K562 (cell line): ENCODE measurements around the gene USF2. TPM values are rescaled to one million over a fixed set of nuclear protein-coding genes. Genes with fewer than 3 reads are reported as not detected.

Experiments used
- CAMTA2 ChIP-seq: fragments of 250-450 bp; sonication (Bioruptor Pico); conservative IDR thresholded peaks from 2 replicates; pipeline ENCODE4 v1.5.1; 2022
- CBX2 ChIP-seq: fragments of 200-600 bp; sonication (generic); IDR thresholded peaks from one replicate; pipeline ENCODE4 v1.6.1; 2012; ENCODE audit warnings: mild to moderate bottlenecking, low read length, inconsistent platforms; ENCODE audit not compliant: insufficient read depth, poor library complexity, severe bottlenecking
- CXXC5 ChIP-seq: fragments of 250-450 bp; sonication (Bioruptor Pico); IDR thresholded peaks from 2 replicates; pipeline ENCODE4 v1.8.0; 2022; ENCODE audit warnings: inconsistent platforms, mild to moderate bottlenecking, moderate library complexity
- FOSL1 ChIP-seq: fragments of 200-800 bp; sonication (Bioruptor generic); conservative IDR thresholded peaks from 2 replicates; pipeline ENCODE4 v1.6.1; 2016; ENCODE audit warnings: missing genetic modification characterization, missing compliant biosample characterization
- KDM1A ChIP-seq, 2 experiments: fragments of 450-650 bp; IDR thresholded peaks; 2 replicates each; pipeline ENCODE4 v1.6.1; 2016; ENCODE audit warnings: mild to moderate bottlenecking in 2 of 2
- MECOM ChIP-seq: fragments of 250-450 bp; sonication (Bioruptor Pico); IDR thresholded peaks from 2 replicates; pipeline ENCODE4 v1.8.0; 2022; ENCODE audit warnings: inconsistent platforms
- PCBP2 ChIP-seq: fragments of 200-400 bp; formaldehyde crosslinking; IDR thresholded peaks from 2 replicates; pipeline ENCODE4 v1.6.1; 2018; ENCODE audit warnings: low read length, low read depth, mild to moderate bottlenecking, moderate library complexity; ENCODE audit not compliant: poor library complexity, severe bottlenecking
- PHB2 ChIP-seq: fragments of 450-650 bp; IDR thresholded peaks from 2 replicates; pipeline ENCODE4 v1.6.1; 2017; ENCODE audit warnings: low read depth
- SMAD2 ChIP-seq: fragments of 150-350 bp; IDR thresholded peaks from 2 replicates; pipeline ENCODE4 v1.6.1; 2014; ENCODE audit warnings: low read depth, mild to moderate bottlenecking, low read length
- U2AF2 ChIP-seq: fragments of 200-400 bp; formaldehyde crosslinking; optimal IDR thresholded peaks from 2 replicates; pipeline ENCODE3; 2017; ENCODE audit warnings: low read depth, mild to moderate bottlenecking, low read length
- ZBTB1 ChIP-seq: sonication (generic); formaldehyde crosslinking; IDR thresholded peaks from 2 replicates; pipeline ENCODE4 v1.8.1; 2023; ENCODE audit warnings: missing genetic modification reagents, low read depth, mild to moderate bottlenecking, borderline replicate concordance
- ZEB2 ChIP-seq: fragments of 450-650 bp; IDR thresholded peaks from 2 replicates; pipeline ENCODE4 v1.6.1; 2016
- ZNF507 ChIP-seq: conservative IDR thresholded peaks from 2 replicates; pipeline ENCODE4 v1.6.1; 2017; ENCODE audit warnings: missing genetic modification characterization, missing compliant biosample characterization
- ZNF75A ChIP-seq: fragments of 450-650 bp; formaldehyde crosslinking; IDR thresholded peaks from 2 replicates; pipeline ENCODE4 v1.4.0; 2020; ENCODE audit warnings: mild to moderate bottlenecking
- ZNF785 ChIP-seq: fragments of 250-450 bp; sonication (Bioruptor Pico); IDR thresholded peaks from 2 replicates; pipeline ENCODE4 v1.4.0; 2020; ENCODE audit warnings: mild to moderate bottlenecking
- polyA plus RNA-seq, 8 experiments: library from polyadenylated mRNA; depleted of rRNA in 4 of 8; stranded (reverse) in 5 of 8; unstranded in 3 of 8; fragments of >200 nt; fragmentation: Nextera tagmentation in 2 of 8; fragmentation: Illumina TruSeq in 1 of 8; extraction: Ambion mirVana in 2 of 8; extraction: Trizol in 1 of 8; gene quantifications; 2 replicates each; pipeline versions ENCODE4 v1.2.1 to v1.2.3, GENCODE V29; 2011 to 2014; ENCODE audit warnings: inconsistent platforms in 1 of 8, missing spikeins in 1 of 8
- total RNA-seq, 7 experiments: library from RNA; depleted of rRNA in 6 of 7; stranded (reverse); fragments of >200 nt in 6 of 7; fragmentation: Illumina TruSeq in 2 of 7; extraction: Trizol in 2 of 7; gene quantifications; 2 replicates each; pipeline versions ENCODE4 v1.2.1 to v1.2.3, GENCODE V29; 2011 to 2021; ENCODE audit warnings: low replicate concordance in 1 of 7
- TF ChIP-seq, protein P1 (sequence below): fragments of 450-650 bp; IDR thresholded peaks from 2 replicates; pipeline ENCODE4 v1.6.1; 2016; ENCODE audit warnings: mild to moderate bottlenecking, moderate library complexity
- TF ChIP-seq, protein P2 (sequence below): fragments of 450-650 bp; IDR thresholded peaks from one replicate; pipeline ENCODE4 v1.6.1; 2018; ENCODE audit warnings: mild to moderate bottlenecking, moderate library complexity; ENCODE audit not compliant: partially characterized antibody

USF2 gene
- total and polyA plus RNA-seq, 9 of the 15 experiments (the other 6 are each of a cell fraction or from before 2014, with no cell fraction given) = 0.27 to 93.7 (median 58.4) TPM

DNA sequence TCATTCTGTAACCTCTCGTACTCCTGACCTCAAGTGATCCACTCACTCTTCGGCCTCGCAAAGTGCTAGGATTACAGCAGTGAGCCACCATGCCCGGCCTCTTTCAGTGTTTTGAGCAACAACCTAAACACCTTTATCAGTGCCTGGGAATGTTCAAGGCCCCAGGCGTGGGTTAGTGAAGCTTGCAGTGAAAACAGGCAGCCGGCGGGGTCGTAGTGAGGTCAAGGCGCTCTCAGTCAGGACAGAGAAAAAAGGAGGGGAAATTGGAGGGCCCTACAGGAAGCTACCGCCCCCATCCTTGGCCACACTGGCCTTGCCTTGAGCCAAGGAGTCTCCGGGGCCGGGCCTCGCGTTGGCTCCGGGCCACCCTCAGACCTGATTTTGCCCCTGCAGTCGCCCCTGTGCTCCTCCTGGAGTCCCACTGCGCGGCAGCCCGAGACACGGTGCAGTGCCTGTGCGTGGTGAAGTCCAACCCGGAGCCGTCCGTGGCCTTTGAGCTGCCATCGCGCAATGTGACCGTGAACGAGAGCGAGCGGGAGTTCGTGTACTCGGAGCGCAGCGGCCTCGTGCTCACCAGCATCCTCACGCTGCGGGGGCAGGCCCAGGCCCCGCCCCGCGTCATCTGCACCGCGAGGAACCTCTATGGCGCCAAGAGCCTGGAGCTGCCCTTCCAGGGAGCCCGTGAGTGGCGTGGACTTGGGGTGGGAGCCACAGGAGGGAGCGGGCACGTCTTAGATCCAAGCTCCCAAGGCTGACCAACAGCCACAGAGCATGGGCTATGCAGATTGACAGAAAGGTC, 40.9 kb downstream of the USF2 start (continued):
- TF ChIP-seq, protein P1, sequence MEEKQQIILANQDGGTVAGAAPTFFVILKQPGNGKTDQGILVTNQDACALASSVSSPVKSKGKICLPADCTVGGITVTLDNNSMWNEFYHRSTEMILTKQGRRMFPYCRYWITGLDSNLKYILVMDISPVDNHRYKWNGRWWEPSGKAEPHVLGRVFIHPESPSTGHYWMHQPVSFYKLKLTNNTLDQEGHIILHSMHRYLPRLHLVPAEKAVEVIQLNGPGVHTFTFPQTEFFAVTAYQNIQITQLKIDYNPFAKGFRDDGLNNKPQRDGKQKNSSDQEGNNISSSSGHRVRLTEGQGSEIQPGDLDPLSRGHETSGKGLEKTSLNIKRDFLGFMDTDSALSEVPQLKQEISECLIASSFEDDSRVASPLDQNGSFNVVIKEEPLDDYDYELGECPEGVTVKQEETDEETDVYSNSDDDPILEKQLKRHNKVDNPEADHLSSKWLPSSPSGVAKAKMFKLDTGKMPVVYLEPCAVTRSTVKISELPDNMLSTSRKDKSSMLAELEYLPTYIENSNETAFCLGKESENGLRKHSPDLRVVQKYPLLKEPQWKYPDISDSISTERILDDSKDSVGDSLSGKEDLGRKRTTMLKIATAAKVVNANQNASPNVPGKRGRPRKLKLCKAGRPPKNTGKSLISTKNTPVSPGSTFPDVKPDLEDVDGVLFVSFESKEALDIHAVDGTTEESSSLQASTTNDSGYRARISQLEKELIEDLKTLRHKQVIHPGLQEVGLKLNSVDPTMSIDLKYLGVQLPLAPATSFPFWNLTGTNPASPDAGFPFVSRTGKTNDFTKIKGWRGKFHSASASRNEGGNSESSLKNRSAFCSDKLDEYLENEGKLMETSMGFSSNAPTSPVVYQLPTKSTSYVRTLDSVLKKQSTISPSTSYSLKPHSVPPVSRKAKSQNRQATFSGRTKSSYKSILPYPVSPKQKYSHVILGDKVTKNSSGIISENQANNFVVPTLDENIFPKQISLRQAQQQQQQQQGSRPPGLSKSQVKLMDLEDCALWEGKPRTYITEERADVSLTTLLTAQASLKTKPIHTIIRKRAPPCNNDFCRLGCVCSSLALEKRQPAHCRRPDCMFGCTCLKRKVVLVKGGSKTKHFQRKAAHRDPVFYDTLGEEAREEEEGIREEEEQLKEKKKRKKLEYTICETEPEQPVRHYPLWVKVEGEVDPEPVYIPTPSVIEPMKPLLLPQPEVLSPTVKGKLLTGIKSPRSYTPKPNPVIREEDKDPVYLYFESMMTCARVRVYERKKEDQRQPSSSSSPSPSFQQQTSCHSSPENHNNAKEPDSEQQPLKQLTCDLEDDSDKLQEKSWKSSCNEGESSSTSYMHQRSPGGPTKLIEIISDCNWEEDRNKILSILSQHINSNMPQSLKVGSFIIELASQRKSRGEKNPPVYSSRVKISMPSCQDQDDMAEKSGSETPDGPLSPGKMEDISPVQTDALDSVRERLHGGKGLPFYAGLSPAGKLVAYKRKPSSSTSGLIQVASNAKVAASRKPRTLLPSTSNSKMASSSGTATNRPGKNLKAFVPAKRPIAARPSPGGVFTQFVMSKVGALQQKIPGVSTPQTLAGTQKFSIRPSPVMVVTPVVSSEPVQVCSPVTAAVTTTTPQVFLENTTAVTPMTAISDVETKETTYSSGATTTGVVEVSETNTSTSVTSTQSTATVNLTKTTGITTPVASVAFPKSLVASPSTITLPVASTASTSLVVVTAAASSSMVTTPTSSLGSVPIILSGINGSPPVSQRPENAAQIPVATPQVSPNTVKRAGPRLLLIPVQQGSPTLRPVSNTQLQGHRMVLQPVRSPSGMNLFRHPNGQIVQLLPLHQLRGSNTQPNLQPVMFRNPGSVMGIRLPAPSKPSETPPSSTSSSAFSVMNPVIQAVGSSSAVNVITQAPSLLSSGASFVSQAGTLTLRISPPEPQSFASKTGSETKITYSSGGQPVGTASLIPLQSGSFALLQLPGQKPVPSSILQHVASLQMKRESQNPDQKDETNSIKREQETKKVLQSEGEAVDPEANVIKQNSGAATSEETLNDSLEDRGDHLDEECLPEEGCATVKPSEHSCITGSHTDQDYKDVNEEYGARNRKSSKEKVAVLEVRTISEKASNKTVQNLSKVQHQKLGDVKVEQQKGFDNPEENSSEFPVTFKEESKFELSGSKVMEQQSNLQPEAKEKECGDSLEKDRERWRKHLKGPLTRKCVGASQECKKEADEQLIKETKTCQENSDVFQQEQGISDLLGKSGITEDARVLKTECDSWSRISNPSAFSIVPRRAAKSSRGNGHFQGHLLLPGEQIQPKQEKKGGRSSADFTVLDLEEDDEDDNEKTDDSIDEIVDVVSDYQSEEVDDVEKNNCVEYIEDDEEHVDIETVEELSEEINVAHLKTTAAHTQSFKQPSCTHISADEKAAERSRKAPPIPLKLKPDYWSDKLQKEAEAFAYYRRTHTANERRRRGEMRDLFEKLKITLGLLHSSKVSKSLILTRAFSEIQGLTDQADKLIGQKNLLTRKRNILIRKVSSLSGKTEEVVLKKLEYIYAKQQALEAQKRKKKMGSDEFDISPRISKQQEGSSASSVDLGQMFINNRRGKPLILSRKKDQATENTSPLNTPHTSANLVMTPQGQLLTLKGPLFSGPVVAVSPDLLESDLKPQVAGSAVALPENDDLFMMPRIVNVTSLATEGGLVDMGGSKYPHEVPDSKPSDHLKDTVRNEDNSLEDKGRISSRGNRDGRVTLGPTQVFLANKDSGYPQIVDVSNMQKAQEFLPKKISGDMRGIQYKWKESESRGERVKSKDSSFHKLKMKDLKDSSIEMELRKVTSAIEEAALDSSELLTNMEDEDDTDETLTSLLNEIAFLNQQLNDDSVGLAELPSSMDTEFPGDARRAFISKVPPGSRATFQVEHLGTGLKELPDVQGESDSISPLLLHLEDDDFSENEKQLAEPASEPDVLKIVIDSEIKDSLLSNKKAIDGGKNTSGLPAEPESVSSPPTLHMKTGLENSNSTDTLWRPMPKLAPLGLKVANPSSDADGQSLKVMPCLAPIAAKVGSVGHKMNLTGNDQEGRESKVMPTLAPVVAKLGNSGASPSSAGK = peak; percentile 100
- TF ChIP-seq ZEB2 (no peak), ZNF785 (CRISPR knock-in tag) (no peak), PHB2 (no peak), CAMTA2 (CRISPR knock-in tag) (no peak), KDM1A (IDR thresholded peaks at IDR 0.05) (no peak; a peak in 1 of 4 replicates), PCBP2 (no peak), SMAD2 (no peak), ZNF507 (tag) (no peak), CXXC5 (CRISPR knock-in tag) (peak; percentile 95), ZBTB1 (CRISPR knock-in tag) (no peak), CBX2 (no peak), MECOM (CRISPR knock-in tag) (peak; percentile 81), ZNF75A (CRISPR knock-in tag) (no peak), U2AF2 (no peak), FOSL1 (tag) (peak; percentile 49)
- TF ChIP-seq, protein P2, sequence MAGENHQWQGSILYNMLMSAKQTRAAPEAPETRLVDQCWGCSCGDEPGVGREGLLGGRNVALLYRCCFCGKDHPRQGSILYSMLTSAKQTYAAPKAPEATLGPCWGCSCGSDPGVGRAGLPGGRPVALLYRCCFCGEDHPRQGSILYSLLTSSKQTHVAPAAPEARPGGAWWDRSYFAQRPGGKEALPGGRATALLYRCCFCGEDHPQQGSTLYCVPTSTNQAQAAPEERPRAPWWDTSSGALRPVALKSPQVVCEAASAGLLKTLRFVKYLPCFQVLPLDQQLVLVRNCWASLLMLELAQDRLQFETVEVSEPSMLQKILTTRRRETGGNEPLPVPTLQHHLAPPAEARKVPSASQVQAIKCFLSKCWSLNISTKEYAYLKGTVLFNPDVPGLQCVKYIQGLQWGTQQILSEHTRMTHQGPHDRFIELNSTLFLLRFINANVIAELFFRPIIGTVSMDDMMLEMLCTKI = no peak
